Right ventricle myocardium superior (tissue), 1 donor: ENCODE data around the gene DGKE. TPM values are rescaled to one million over a fixed set of nuclear protein-coding genes. Genes with fewer than 3 reads are reported as not detected.
A peak's percentile ranks its signal among the peaks of the same experiment; 100 is the strongest.

Experiments
- ATAC-seq: fragments of 200-7000 bp; cut with Tn5 transposase; one replicate; pipeline ENCODE4 v1.9.1; 2020; ENCODE audit warnings: mild to moderate bottlenecking; ENCODE audit not compliant: poor library complexity
- DNase-seq: peaks from one replicate; pipeline ENCODE4 v3.0.0-alpha.2; 2020
- intact Hi-C: fragments of 100-400 bp; cut with DNase I; formaldehyde crosslinking; loops from one replicate; pipeline ENCODE4 v1.11.2; 2022
- total RNA-seq: library from RNA; stranded (reverse); fragmentation: NEBNext Ultra II Directional; extraction: Animal tissue kit (Norgen Biotek cat#: 25700); gene quantifications from one replicate; pipeline ENCODE4 v1.2.1, GENCODE V29; 2021
- donor health status: DM: no; HTN: yes; CAD: no; lungs with severe emphysema.

DGKE gene
- total RNA-seq, 1 donor from 2014 or later = 3.0 TPM

DNA sequence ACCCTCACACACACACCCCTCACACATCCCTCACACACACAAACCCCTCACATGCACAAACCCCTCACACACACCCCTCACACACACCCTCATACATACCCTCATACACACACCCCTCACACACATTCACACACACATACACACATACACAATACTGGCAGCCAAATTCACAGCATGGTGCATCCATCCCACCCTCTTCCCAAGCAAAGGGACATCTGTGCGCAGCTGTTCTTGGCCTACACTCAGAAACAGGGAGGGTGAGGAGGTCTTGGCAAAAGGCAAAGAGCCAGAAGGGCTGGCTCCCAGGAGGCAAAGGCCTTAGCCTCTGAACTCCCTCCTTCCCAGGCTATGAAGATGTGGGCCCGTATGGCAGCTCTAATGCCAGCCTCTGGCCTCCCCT, 23.6 kb upstream of the DGKE start:
- DNase-seq = no peak
- ATAC-seq = peak; percentile 71

DNA sequence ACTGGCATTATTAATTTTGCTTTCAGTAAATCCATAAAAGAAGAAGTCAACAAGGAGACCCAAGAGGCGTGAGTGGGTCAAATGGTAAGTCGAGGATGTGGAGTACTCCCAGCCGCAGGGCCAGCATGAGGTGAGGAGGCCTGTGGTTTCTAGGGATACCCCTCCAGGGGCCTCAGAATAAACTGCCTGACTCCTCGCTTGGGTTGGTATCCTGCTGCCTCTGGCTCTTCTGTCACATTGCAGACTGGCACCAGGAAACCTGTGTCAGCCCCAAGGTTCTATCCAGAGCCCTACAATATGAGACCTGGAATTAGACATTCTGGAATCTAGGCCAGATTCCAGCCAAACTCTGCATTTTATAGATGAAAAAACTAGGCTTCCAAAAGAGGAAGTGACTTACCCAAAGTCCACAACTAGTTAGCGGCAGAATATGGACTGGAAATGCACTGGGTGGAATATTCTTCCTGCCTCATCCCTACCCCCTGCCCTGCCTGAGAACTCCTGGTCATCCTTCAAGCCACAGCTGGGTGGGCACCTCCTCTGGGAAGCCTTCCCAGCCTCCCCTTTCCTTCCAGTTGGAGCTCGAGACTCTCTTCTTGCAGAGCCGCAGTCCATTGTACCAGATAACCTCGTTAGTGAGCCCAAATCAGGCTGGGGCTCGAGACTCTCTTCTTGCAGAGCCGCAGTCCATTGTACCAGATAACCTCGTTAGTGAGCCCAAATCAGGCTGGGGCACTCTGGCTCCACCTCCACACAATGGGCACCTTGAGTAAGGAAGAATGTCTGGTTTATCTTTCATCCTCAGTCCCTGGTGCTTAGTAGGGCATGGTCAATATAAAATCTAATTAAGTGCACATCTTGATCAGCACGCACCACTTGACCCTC, 22.8 kb upstream of the DGKE start:
- ATAC-seq (no peak), DNase-seq (no peak)
- intact Hi-C loops = no loop called here

More for the DNA sequence above, 23.6 kb upstream of the DGKE start:
- intact Hi-C loops = no loop called here

DNA sequence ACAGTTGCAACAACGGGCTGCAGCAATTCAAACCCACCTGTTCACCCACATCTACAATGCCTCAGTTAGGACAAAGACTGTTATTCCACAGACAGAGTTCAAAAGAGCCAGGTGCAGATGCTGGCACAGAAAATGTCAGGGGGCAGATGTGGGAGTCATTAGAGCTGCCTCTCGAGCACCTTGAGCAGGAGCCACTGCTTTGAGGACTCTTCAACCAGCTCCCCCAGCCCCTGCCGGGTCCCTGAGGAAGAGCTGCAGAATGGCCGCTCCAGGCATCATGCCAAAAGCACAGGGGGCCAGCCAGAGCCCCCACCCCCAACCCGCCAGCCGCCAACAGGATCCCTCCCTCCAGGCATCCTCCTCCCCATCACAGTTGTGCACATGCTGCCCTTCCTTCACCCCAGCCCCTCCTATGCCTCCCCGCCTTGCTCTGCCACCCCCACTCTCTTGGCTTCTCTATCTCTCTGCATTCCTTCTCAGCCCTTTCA, 21.0 kb upstream of the DGKE start:
- no peak for ATAC-seq
- intact Hi-C loops = no loop called here
- DNase-seq = no peak

DNA sequence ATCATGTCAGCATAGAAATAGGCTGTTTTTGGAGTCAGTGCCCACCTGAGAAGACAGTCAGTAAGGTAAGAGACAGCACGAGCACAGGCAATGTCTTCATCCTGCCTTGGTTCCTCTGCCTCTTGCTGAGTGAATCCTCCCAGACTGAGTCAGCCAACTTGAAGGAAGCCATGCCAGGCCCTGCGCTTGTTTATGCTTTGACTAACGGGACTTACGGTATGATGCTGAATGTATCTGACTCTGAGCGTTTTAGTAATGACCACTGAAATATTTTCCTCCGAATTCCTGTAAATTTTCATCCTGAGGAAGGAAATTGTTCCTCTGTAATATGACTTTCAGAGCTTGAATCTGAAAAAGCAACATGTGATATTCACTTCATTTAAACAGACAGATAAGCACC, 18.2 kb upstream of the DGKE start:
- ATAC-seq (no peak), DNase-seq (no peak)
- intact Hi-C loops = no loop called here

DNA sequence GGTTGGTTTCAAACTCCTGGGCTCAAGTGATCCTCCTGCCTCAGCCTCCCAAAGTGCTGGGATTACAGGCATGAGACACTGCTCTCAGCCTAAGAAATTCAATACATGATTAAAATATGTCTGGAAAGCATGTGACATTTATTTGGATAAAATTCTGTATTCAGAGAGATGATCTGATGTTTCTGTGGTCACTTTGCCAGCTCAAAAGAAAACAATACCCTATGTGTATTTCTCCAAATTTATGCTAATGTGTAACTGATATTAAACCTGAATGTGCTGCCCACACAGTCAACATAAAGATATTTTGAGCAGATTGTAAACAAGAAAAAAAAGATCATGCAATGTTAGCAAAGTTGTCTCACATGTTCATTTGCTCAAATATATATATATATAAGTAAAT, 16.9 kb upstream of the DGKE start:
- ATAC-seq (no peak), DNase-seq (no peak)
- intact Hi-C loops = no loop called here

DNA sequence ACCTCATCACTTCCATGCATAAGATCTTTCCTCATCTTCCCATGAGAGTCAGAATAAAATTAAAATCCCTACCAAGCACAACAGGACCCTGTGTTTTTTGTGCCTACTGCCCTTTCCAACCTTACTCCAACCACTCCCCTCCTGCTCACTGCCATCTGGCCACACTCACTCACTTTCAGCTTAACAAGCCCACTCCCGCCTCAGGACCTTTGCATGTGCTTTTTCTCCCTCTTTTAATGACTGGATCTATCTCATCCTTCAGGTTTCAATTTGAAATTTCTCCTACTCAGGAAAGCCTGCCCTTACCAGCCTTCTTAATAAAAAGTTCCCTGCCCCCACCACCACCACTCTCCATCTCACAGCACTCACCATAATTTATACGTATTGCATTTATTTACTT, 14.9 kb upstream of the DGKE start:
- ATAC-seq (no peak), DNase-seq (no peak)
- intact Hi-C loops = loop anchor here (2.0 kb wide), 1 partner anchor 122 kb away; no protein-coding TSS in a partner anchor

DNA sequence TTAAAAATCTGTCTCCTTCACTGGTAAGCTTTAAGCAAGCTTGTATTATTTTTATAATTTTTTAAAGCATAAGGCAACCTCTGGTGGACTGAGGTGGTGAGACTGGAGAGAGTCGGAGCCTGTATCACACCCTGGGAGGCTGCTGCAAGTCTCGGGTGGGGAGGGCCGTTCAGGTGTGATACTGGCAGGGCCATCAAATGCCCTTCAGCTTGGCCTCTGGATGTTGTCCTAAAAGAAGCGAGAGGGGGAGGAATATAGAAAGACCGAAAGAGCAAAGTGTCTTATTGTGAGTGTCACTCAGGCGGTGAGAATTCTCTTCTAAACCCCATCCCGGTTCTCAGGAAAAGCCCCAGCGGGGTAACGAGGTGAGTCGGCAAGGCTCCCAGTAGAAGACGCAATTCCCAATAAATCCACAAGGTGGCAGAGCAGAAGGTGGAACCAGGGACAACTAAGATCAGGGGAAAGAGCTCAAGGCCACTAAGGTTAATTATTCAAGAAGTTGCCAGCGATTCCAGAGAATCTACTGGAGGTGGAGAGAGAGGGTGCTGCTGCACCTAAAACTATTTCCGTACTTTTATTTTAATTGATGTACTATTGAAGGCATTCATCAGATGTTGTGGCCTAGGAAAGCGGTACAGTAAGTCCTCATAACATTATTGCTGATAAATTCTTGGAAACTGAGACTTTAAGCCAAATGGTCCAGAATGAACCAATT, 14.4 kb upstream of the DGKE start:
- DNase-seq = no peak
- peak; percentile 93 for ATAC-seq
- intact Hi-C loops = loop anchor here (2.0 kb wide), 1 partner anchor 121 kb away; no protein-coding TSS in a partner anchor

DNA sequence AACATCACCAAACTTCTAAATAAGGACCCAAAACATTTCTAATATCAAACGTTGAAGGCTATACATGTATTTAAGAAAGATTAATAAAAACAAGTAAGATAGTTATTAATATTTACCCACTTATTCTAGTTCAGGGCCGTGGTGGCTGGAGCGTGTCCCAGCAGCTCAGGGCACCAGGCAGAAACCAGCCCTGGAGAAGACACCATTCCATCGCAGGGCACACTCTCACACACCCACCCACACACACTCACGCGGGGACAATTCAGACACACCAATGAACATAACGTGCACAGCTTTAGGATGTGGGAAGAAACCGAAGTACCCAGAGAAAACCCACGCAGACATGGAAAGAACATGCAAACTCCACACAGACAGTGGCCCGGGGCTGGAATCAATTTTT, 13.7 kb upstream of the DGKE start:
- ATAC-seq = no peak
- DNase-seq = no peak
- intact Hi-C loops = no loop called here

DNA sequence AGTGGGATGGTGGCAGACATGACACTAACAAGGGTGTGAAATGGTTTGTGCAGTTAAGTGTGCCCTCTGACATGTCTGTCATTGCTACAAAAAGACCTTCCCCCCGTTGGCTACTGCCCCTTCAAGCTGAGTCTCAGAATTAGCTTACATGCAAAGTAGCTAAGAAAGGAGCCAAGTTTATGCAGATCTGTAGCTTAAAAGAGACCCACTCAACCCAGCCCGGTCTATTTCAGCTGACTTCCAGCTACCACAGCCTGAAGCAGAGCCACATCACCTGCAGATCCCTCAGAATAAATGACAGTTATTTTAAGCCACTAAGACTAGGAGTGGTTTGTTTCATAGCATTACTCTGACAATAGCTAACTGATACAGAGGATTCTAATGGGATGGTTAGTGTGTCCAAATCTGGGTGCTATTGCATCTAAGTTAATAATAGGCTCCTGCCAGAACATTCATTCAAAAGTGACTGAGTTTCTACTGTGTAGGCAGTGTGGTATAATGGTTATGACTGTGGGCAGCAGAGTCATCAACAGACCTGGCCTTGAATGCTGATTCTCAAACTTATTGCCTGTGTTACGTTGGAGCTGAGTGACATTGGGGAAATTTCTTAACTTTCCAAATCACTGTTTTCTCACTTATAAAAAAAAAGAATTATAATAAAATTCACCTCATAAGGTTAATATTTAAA, 12.0 kb upstream of the DGKE start:
- ATAC-seq (no peak), DNase-seq (no peak)
- intact Hi-C loops = no loop called here

DNA sequence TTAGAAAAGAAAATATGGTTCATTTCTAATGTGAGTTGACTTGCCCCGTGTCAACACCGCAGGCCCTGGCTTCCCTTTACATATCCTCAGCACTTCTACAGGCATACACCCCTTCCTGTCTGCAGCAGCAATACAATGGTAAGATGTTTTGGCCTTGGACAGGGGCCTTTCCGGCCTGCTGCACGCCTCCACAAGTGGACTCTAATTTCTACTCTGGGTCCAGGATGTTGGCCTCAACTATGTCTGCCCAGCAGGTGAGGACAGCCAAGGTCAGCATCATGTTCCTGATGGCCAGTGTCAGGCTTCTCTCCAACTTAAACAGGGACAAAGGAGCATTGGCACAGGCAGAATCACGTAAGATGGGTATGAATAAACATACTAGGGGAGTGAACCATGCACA, 11.2 kb upstream of the DGKE start:
- intact Hi-C loops = no loop called here
- no peak for DNase-seq
- peak; percentile 28 for ATAC-seq

DNA sequence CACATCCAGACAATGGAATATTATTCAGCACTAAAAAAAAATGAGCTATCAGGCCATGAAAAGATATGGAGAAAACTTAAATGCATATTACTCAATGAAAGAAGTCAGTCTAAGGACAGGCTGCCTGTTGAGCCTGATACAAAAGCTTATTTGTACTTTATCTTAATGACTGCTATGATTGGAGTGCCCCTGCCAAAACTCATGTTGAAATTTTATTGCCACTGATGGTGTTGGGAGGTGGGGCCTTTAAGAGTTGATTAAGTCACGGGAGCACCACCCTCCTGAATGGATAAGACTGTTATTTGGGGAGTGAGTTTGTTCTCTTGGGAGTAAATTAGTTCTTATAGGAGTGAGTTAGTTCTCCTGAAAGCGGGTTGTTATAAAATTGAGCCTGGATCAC, 10.1 kb upstream of the DGKE start:
- no peak for ATAC-seq
- no peak for DNase-seq
- intact Hi-C loops = no loop called here

DNA sequence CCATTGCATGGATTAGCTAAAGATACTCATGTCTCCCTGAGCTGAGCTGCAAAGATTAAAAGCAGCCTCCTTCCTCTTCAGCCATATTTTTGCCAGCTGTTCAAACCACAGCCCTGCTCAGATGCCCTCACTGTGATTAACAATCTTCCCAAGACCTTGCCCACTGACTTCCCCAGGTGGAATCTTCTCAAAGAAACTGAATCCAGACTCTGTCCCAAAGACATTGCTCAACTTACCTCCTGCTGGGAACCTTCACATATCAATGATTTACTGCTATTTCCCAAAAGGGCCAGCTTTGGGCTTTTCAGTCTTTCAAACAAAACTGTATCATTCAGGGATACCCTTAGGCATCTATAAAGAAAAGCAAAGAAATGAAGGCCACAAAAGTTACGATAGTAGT, 9.4 kb upstream of the DGKE start:
- ATAC-seq (no peak), DNase-seq (no peak)
- intact Hi-C loops = no loop called here

DNA sequence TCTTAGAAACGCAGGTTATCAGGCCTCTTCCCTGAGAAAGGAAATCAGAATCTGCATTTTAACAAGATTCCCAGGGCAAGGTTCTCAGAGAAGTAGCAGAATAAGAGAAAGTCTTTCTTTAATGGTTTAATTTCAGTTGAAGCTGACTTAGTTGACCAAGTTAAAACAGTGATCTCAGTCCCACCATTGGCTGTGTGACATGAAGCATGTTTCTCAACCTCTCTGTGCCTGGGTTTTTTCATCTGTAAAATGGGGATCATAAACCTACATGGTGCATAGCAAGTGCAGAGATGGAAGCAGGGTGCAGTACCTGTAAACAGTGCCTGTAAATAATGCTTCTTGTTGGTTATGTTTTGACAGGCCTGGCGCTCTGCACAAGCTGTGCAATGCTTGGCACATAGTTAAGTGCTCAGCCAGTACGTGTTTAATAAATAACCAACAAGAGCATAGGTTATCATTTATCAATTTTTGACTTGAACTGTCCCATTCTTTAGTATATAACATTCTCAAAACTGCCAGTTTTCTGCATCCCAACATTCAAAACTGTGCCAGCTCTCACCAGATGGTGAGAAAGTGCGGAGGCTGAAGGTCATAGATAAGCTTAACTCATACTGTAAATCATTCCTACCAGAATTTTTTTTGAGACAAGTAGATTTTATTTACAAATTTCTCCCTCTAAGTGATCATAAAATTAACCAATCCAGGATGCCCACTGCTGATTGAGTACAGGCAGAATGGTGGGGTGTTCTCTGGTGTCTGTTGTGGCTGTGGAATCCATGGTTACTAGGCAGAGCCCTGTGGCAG, 7.1 kb upstream of the DGKE start:
- ATAC-seq (no peak), DNase-seq (no peak)
- intact Hi-C loops = no loop called here

DNA sequence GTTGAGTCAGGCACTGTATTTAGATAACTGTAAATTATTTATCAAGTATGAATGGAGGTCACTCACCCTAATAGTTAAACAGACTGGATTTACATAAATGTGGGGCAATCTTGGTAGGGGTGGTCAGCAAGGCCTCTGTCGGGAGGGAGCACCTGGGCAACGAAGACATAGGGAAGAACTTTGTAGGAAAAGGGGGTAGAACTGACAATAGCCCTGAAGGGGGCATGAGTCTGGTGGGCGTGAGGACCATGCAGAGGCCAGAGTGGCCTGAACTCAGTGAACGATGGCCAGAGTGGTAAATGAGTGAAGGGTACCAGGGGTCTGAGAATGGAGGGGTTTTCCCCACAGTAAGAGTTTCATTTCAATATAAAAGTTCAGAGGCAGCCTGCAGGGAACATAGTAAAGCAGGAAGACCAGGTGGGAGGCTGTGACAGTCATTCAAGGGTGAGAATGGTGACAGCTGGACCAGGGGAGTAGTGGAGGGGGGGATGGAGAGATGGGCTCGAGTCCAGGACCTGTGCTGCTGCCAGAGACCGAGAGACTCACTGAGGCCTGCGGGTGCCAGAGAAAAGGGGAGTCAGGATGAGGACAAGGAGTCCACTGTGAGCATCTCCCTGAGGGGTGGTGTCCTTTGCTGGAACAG, 3.1 kb upstream of the DGKE start:
- ATAC-seq (no peak), DNase-seq (no peak)
- intact Hi-C loops = no loop called here

DNA sequence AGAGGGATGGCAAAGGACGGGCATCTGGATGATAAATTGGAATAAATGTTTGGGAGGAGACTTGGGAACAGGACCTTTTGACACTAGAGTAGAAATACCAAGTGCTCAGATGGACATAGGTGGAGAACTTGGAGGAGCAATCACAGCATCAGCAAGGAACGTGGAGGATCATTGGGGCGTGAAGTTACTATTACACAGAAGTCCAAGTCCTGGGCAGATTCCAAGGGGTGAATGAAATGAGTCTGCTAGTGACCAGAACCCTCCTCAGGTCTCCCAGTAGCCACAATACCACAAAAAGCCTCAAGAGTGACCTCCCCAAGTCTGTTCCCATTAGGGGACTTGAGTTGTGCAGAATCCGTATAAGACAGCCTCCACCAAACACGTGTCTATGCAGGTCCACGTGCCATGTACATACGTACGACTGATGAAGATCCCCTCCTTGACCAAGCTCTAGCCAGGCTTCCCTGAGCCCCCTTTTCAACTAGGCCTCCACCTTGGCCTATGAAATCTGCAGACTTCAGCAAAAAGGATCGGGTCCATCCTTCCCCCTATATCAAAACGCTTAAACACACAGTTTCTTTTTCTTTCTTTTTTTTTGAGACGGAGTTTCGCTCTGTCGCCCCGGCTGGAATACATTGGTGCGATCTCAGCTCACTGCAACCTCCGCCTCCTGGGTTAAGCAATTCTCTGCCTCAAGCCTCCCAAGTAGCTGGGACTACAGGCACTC, 2.4 kb upstream of the DGKE start:
- intact Hi-C loops = no loop called here
- no peak for ATAC-seq
- no peak for DNase-seq

DNA sequence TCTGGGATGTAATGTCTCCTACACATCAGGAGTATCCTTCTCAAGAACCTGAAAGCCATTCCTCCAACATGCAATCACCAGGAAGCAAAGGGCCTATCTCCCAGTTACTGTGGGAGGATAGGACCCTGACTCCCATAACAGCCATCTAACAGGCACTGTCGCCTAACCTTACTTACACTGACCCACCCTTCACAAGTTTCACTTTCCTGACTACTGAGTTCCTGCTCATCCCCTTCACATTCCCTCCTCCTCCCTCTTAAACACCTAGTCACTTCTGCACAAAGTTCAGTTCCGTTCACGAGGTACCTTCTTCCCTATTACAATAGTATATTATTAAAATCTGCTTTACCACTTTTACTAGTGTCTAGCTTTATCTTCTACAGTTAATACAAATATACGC, 1.5 kb upstream of the DGKE start:
- ATAC-seq (no peak), DNase-seq (no peak)
- intact Hi-C loops = no loop called here

DNA sequence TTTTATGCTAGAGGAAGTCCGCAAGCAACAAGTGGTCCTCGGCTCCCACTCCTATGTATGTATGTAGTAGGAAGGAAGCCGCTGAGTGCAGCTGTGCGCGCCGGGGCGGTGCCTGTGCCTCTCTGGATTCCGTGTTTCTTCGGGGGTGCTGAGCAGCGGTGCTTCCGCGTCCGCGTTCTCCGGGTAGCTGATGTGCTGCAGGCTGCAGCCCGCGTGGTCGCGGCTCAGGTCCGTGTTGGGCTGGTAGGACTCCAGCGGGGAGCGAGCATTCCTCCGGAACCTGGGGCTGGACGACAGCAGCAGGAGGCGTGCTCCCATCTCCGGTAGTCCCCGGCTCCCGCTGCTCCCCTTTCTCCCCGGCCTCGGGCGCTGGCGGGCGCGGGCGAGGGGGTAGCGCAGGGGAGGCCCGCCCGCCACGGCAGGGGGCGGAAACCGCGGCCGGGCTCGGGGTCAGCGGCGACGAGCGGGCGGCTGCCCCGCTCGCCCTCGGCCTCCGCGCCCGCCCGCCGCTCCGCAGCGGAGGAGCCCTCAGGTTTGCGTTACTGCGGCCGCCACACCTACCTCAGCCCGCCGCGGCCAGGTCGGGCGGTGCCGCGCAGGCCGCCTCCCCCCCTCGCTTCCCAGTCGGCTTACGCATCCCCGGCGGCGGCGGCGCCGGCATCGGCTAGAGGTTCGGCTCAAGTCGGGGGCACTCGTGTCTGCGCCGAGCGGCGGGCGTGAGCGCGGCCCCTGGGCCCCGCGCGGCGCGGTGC, 718 bp upstream of the DGKE start:
- ATAC-seq = peak; percentile 48
- peak; percentile 81 for DNase-seq
- intact Hi-C loops = no loop called here
